Measurements from ENCODE around the gene EID3.

DNA sequence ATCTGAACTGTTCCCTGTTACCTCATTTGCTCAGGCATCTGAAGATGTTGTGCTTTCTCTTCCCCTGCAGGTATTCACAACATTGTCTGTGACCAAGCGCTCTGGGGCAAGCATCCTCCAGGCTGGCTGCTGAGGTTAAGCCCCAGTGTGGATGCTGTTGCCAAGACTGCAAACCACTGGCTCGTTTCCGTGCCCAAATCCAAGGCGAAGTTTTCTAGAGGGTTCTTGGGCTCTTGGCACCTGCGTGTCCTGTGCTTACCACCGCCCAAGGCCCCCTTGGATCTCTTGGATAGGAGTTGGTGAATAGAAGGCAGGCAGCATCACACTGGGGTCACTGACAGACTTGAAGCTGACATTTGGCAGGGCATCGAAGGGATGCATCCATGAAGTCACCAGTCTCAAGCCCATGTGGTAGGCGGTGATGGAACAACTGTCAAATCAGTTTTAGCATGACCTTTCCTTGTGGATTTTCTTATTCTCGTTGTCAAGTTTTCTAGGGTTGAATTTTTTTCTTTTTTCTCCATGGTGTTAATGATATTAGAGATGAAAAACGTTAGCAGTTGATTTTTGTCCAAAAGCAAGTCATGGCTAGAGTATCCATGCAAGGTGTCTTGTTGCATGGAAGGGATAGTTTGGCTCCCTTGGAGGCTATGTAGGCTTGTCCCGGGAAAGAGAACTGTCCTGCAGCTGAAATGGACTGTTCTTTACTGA, 44.9 kb downstream of the EID3 start:
- TF ChIP-seq, protein P1, sequence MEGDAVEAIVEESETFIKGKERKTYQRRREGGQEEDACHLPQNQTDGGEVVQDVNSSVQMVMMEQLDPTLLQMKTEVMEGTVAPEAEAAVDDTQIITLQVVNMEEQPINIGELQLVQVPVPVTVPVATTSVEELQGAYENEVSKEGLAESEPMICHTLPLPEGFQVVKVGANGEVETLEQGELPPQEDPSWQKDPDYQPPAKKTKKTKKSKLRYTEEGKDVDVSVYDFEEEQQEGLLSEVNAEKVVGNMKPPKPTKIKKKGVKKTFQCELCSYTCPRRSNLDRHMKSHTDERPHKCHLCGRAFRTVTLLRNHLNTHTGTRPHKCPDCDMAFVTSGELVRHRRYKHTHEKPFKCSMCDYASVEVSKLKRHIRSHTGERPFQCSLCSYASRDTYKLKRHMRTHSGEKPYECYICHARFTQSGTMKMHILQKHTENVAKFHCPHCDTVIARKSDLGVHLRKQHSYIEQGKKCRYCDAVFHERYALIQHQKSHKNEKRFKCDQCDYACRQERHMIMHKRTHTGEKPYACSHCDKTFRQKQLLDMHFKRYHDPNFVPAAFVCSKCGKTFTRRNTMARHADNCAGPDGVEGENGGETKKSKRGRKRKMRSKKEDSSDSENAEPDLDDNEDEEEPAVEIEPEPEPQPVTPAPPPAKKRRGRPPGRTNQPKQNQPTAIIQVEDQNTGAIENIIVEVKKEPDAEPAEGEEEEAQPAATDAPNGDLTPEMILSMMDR (IDR thresholded peaks at IDR 0.05; ENCODE audit: control extremely low read depth in 1 of 3, insufficient read depth in 1 of 3, low read depth in 1 of 3, low read length in 3 of 3), result no peak
- TF ChIP-seq SIN3A (conservative IDR thresholded peaks at IDR 0.05 in 1 of 2, IDR thresholded peaks at IDR 0.05 in 1 of 2; ENCODE audit: low read depth in 1 of 2, low read length in 2 of 2) (no peak), HDAC6 (IDR thresholded peaks at IDR 0.05; ENCODE audit: low read depth, low read length) (no peak), SP1 (IDR thresholded peaks at IDR 0.05; ENCODE audit: low read depth, low read length) (no peak), RBBP5 (IDR thresholded peaks at IDR 0.05; ENCODE audit: borderline replicate concordance, low read depth, low read length) (no peak), POLR2A (IDR thresholded peaks at IDR 0.05; ENCODE audit: control extremely low read depth in 1 of 2, low read depth in 2 of 2, low read length in 2 of 2) (no peak)
